NCI-H1694 treated with DMSO at 0.1 percent for 48 hours (cell line): ENCODE measurements around the gene LRRC66.

Experiments
- DNase-seq: peaks from one replicate; lab custom pipeline; 2025; lab: John Stamatoyannopoulos, UW

Gene LRRC66

DNA sequence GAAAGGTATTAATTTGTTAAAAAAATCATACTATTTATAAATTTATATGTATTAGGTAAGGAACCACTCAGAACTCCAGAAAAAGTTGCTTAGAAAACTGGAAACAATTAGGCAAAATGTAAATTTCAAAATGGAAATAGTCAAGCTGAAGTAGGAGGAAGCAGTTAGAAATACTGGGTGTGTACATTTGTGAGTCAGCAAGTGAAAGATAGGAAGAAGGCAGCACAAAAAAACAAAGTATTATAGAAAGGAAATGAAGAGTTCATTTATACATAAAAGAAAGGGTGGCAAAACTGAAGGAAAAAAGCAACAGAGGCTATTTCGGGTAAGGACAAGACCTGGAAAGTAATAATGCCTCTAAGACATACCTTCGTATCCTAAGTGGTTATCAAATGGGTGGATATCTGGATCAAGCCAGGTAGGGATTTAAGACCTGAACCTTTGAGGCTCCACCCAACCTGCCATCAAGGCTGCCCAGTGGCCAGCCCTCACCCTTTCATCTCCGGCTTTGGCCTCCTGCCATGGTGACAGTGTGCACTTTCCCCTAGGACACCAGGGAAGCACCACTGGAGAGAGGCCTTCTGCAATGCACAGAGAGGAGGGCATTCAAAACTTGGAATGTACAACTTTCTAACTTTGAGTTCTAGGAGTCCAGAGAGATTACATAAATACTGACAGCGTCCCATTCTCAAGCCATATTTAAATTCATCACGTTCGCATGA is at the start of gene LRRC66:
Gene LRRC66, minus strand, starts transcription at position 428 of the 722 bp plus-strand sequence. CDS start 2,750 bp downstream, outside the sequence.
- no peak for DNase-seq

DNA sequence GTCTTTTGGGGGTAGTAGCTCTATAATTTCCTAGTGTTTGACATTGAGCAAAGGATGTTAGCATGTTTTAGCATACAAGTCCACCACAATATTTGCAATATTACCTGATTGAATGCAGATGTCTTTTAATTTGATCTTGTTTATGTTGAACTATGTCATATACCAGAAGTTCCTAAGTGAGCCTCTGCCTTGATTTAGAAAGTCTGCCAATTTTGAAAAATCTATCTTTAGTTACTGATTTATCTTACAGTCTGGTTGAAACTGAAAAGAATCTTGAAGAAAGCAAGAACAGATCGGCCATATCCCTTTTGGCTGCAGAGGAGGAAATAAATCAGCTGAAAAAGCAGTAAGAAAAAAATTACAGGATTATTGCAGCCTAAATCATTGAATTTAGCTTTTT is 49.4 kb upstream of the LRRC66 start:
- no peak for DNase-seq

DNA sequence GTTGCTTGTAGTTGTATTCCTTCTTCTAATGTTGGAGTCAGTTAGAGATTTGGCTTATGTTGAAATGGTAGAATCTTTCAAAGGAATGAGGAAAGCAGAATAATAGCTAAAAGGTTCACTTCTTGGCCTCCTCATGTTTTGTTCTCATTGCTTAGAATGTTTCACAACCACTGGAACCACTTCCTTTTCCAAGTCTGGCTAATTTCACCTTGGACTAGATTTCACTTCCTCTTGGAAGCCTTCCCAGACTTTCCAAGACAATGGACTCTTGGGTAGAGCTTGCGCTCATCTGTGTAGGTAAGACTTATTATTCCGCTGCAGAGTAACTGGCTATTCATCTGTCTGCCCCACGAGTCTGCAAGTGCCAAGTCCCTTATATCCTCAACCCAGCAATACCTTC is 39.2 kb upstream of the LRRC66 start:
- no peak for DNase-seq

DNA sequence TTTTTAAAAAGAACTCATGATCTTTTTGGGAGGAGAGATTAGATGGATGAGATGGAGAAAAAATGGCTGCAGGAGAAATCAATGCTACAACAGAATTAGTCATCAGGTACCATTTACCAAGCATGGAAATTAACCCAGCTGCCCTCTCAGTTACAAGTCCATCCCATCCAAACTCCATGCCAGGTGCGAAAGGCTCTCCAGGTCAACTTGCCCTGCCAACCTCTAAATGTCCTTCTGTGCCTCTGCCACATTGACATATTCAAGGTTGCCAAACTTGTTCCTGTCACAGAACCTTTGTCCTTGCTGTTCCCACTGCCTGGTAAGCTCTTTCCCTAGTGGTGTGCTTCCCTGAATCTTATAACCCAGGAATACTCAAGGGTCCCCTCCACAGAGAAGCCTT is 38.1 kb upstream of the LRRC66 start:
- DNase-seq, result no peak

- no peak for DNase-seq
These were observed 37.0 kb upstream of the LRRC66 start for GRCh38 chr4:52057196-52057595.

- no peak for DNase-seq
These were observed 34.1 kb upstream of the LRRC66 start for GRCh38 chr4:52054254-52054653.

DNA sequence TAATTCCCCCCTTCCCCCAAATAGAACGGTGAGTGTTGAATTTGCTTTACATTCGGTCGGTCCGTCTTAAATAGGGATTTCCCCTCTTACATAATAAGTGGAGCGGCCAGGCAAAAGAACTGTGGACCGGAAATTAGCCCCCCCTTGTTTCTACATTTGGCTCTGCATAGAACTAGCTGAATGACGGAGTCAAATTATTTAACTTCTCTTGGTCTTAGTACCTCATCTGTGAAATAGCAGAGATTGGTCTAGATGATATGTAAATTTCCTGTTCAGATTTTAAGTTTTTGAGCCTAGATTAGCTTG is 32.3 kb upstream of the LRRC66 start:
- no peak for DNase-seq

GRCh38 chr4:52051615-52052474 is 31.7 kb upstream of the LRRC66 start:
- peak; percentile 16 for DNase-seq

GRCh38 chr4:52051213-52051614 is 31.1 kb upstream of the LRRC66 start, which contains the start of gene SPATA18:
SPATA18 (plus strand) TSS chr4:52051304; CDS start chr4:52051705, 401 bp downstream.
- no peak for DNase-seq

- no peak for DNase-seq
These were observed 29.1 kb upstream of the LRRC66 start for GRCh38 chr4:52049266-52049665.

- DNase-seq, result no peak
These were observed 24.9 kb upstream of the LRRC66 start for GRCh38 chr4:52045028-52045427.

- DNase-seq, result peak; percentile 42
These were observed 18.1 kb upstream of the LRRC66 start, which contains the start of gene SGCB for GRCh38 chr4:52038103-52038912. SGCB (minus strand) TSS chr4:52038299; CDS start chr4:52038259, 40 bp downstream.

DNA sequence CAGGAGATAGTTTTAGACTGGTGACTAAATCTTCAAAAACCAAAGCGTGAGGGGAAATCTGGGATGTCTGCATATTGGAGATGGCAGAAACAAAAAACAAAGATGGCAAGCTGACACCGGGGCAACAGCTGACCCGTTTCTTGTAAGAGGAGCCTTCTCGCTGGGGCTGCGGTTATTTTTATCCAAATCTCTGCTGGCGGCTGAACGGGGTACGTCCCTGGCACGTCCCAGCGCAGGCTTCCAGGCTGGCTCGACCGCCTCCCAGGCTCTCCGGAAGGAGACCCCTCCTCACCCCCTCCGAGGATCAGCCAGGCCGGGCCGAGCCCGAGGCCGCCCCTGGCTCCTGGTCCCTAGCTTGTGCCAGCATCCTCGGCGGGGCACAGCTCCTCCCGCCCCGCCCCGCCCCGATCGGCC is 17.5 kb upstream of the LRRC66 start:
- DNase-seq, result peak; percentile 15

DNA sequence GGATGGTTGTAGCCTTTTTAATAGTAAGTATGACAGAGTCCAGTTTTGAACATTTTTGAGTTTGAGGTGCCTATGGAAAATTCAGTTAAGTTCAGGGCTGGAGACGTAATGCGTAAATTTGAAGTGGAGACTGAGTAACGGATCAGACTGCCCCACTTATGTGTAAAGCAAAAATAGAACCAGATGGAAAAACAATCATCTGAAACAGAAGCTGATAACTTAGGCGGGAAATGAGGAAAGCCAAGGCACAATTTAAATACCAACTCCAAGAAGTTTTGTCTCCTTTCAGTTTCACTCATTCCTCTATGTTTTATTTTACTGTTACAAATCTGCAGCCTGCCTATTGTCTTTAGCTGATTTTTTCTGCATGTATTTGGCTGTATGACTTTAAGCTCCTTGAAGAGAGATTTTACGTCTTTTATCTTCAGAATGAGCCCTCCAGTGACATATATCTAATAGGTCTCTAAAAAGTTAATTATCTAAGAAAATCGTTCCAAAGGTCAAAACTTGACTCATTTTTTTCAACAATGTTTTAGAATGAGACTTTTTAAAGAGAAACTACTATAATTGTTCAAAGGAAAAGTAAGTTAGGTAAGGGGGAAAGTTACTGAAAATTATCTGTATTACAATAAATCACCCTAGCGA is 16.8 kb upstream of the LRRC66 start:
- no peak for DNase-seq

- DNase-seq, result no peak
These were observed 15.0 kb upstream of the LRRC66 start for GRCh38 chr4:52035190-52035589.

- DNase-seq, result no peak
These were observed 11.8 kb upstream of the LRRC66 start for GRCh38 chr4:52032005-52032404.

GRCh38 chr4:52028970-52029369 is 8.8 kb upstream of the LRRC66 start:
- DNase-seq, result no peak

- no peak for DNase-seq
These were observed 2.3 kb downstream of the LRRC66 start for GRCh38 chr4:52017814-52018213.

DNA sequence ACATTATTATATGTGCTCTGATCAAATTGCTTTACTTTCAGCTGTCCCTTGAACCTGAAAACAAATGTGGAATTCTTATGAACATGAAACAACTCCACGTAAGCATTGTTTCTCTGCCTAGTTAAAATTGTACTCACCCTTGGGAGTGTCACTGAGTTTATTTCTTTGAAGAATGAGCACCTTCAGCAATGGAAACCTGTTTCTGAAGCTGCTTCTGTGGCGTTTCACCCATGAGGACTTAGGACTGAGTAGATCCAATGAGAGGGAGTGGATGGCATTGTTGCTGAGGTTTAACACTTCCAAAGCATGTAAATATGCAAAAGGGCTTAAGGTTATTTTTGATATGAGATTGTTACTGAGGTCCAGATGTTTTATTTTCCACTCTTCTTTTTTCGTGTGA is 3.2 kb downstream of the LRRC66 start:
- no peak for DNase-seq

DNA sequence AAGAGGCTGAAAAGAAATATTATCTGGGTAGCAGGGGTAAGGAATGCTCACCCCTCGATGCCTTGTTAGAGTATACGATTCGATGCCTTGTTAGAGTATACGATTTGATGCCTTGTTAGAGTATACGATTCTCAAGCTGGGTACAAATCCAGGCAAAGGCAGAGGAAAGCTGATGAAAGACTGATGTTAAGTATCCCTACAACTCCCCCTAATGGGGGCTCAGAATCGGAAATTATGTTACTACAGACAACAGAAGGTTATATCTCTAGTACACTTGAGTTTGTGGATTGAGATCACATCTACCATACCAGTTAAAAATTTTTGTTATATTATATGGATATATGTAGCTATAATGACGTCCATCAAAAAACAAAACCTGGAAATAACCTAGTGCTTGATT is 4.8 kb downstream of the LRRC66 start:
- DNase-seq, result peak; percentile 6

DNA sequence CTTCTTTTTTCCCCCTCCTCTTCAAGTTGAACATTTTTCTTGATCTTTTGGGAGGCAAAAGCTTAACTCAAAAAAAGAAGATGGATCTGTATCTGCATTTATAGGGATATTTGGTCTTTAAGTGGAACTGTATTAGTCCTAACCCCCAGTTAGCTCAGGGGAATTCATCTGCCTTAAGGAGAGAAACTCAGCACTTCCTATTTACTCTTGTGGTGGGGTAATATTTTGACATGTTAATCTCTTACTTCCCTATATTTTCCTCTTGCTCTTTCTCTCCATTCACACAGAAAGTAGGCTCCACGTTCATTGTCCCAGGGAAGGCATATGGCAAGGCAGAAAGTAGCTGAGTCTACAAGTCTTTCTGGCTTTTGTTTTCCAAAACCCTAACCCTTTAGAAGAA is 5.3 kb downstream of the LRRC66 start:
- DNase-seq, result no peak

DNA sequence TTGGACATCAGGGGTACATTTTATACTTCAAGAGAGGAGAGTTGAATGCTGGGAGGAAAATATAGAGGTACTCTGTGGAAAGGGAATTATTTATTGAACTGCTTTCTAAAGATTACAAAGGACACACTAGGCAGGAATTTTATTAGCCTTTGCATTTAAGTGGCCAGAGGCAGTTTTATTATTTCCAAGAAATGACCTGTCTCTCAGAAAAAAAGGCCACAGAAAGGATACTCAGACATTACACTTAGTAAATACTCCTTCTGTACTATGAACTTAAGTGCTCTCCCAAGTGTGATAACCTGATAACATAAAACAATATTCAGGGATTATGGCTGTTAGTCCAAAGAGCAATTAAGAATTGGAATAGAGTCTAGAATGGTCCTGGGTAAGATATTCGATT is 7.5 kb downstream of the LRRC66 start:
- no peak for DNase-seq
